H9 (cell line): ENCODE data around the gene HIRA. TPM values are rescaled to one million over a fixed set of nuclear protein-coding genes. Genes with fewer than 3 reads are reported as not detected.

Experiments
- DNase-seq: peaks from one replicate; pipeline ENCODE4 v3.0.0-alpha.2; 2017
- H2AFZ ChIP-seq: one replicate; pipeline ENCODE4 v1.6.1; 2013; ENCODE audit warnings: mild to moderate bottlenecking, low read length, control low read depth, moderate library complexity
- H2AK5ac ChIP-seq: 2 replicates; pipeline ENCODE4 v1.6.1; 2013; ENCODE audit warnings: low read length, control low read depth, mixed read lengths; ENCODE audit not compliant: insufficient read length
- H2BK120ac ChIP-seq: one replicate; pipeline ENCODE4 v1.6.1; 2013; ENCODE audit warnings: low read depth, mild to moderate bottlenecking, low read length, control low read depth, inconsistent platforms; ENCODE audit not compliant: poor library complexity, severe bottlenecking
- H2BK12ac ChIP-seq: 2 replicates; pipeline ENCODE4 v1.6.1; 2013; ENCODE audit warnings: low read length, control low read depth, mixed read lengths, low read depth; ENCODE audit not compliant: insufficient read length
- H2BK15ac ChIP-seq: 2 replicates; pipeline ENCODE4 v1.6.1; 2013; ENCODE audit warnings: low read depth, low read length, control low read depth
- H2BK20ac ChIP-seq: one replicate; pipeline ENCODE4 v1.6.1; 2013; ENCODE audit warnings: low read depth, mild to moderate bottlenecking, low read length, control low read depth, inconsistent platforms; ENCODE audit not compliant: poor library complexity, severe bottlenecking
- H2BK5ac ChIP-seq: 2 replicates; pipeline ENCODE4 v1.6.1; 2013; ENCODE audit warnings: low read length, control low read depth, mixed read lengths; ENCODE audit not compliant: insufficient read length
- H3K14ac ChIP-seq: 2 replicates; pipeline ENCODE4 v1.6.1; 2013; ENCODE audit warnings: low read length, control low read depth; ENCODE audit not compliant: insufficient read depth
- H3K18ac ChIP-seq: 2 replicates; pipeline ENCODE4 v1.6.1; 2013; ENCODE audit warnings: low read depth, mild to moderate bottlenecking, mixed read lengths, low read length, control low read depth; ENCODE audit not compliant: insufficient read length
- H3K23ac ChIP-seq: 2 replicates; pipeline ENCODE4 v1.6.1; 2013; ENCODE audit warnings: low read length, control low read depth, mixed read lengths, low read depth; ENCODE audit not compliant: insufficient read length
- H3K23me2 ChIP-seq: 2 replicates; pipeline ENCODE4 v1.6.1; 2013; ENCODE audit warnings: low read depth, mild to moderate bottlenecking, mixed read lengths, low read length, control low read depth; ENCODE audit not compliant: insufficient read length, poor library complexity, severe bottlenecking
- H3K27ac ChIP-seq: 2 replicates; pipeline ENCODE4 v1.5.1; 2013; ENCODE audit warnings: low read length, control low read depth, mixed read lengths, low read depth; ENCODE audit not compliant: insufficient read length
- H3K27me3 ChIP-seq: 2 replicates; pipeline ENCODE4 v1.6.1; 2013; ENCODE audit warnings: low read length, control low read depth, inconsistent platforms; ENCODE audit not compliant: insufficient read depth
- H3K4ac ChIP-seq: 2 replicates; pipeline ENCODE4 v1.6.1; 2013; ENCODE audit warnings: low read depth, mild to moderate bottlenecking, control low read depth, inconsistent platforms, low read length, moderate library complexity
- H3K4me1 ChIP-seq: 2 replicates; pipeline ENCODE4 v1.6.1; 2013; ENCODE audit warnings: low read length, control low read depth, inconsistent platforms; ENCODE audit not compliant: insufficient read depth
- H3K4me2 ChIP-seq: 2 replicates; pipeline ENCODE4 v1.6.1; 2013; ENCODE audit warnings: low read length, control low read depth, mixed read lengths; ENCODE audit not compliant: insufficient read length, insufficient read depth
- H3K56ac ChIP-seq: 2 replicates; pipeline ENCODE4 v1.6.1; 2013; ENCODE audit warnings: low read depth, mild to moderate bottlenecking, mixed read lengths, low read length, control low read depth; ENCODE audit not compliant: insufficient read length
- H3K79me1 ChIP-seq: 2 replicates; pipeline ENCODE4 v1.6.1; 2013; ENCODE audit warnings: low read depth, mild to moderate bottlenecking, moderate library complexity, low read length, control low read depth, inconsistent platforms; ENCODE audit not compliant: insufficient read depth, poor library complexity, severe bottlenecking
- H3K79me2 ChIP-seq: 2 replicates; pipeline ENCODE4 v1.6.1; 2013; ENCODE audit warnings: low read length, control low read depth, inconsistent platforms; ENCODE audit not compliant: insufficient read depth
- H3K9ac ChIP-seq: 2 replicates; pipeline ENCODE4 v1.6.1; 2013; ENCODE audit warnings: low read length, control low read depth, mixed read lengths; ENCODE audit not compliant: insufficient read length; ENCODE audit errors: extremely low read depth
- H3K9me3 ChIP-seq: one replicate; pipeline ENCODE4 v1.6.1; 2013; ENCODE audit warnings: low read depth, low read length, inconsistent platforms; ENCODE audit not compliant: control insufficient read depth
- H3T11ph ChIP-seq: one replicate; pipeline ENCODE4 v1.6.1; 2013; ENCODE audit warnings: mild to moderate bottlenecking, low read length, control low read depth, inconsistent platforms
- H4K20me1 ChIP-seq: one replicate; pipeline ENCODE4 v1.6.1; 2013; ENCODE audit not compliant: control insufficient read depth, insufficient read length, insufficient read depth
- H4K5ac ChIP-seq: 2 replicates; pipeline ENCODE4 v1.6.1; 2013; ENCODE audit warnings: low read depth, mild to moderate bottlenecking, mixed read lengths, low read length, control low read depth; ENCODE audit not compliant: insufficient read length
- H4K8ac ChIP-seq: replicated peaks from 2 replicates; pipeline ENCODE4 v1.6.1; 2013; ENCODE audit warnings: low read length, control low read depth, mixed read lengths, low read depth; ENCODE audit not compliant: insufficient read length
- H4K91ac ChIP-seq: 2 replicates; pipeline ENCODE4 v1.6.1; 2013; ENCODE audit warnings: low read depth, mild to moderate bottlenecking, moderate library complexity, mixed read lengths, low read length, control low read depth; ENCODE audit not compliant: insufficient read length
- H3K27ac Mint-ChIP-seq, 3 experiments: 2 replicates in 2 of 3; 3 replicates in 1 of 3; pipeline ENCODE4 v1.8.0; 2020 to 2021; ENCODE audit warnings: mixed read lengths in 3 of 3, mild to moderate bottlenecking in 1 of 3, moderate library complexity in 1 of 3
- H3K27me3 Mint-ChIP-seq: 2 replicates; pipeline ENCODE4 v1.8.0; 2021; ENCODE audit warnings: low read depth, mild to moderate bottlenecking, moderate library complexity, mixed read lengths
- H3K36me3 Mint-ChIP-seq, 3 experiments: 2 replicates in 2 of 3; 3 replicates in 1 of 3; pipeline ENCODE4 v1.8.0; 2020 to 2021; ENCODE audit warnings: low read depth in 3 of 3, mixed read lengths in 3 of 3; ENCODE audit not compliant: insufficient read depth in 1 of 3
- H3K4me1 Mint-ChIP-seq, 2 experiments: 2 replicates each; pipeline ENCODE4 v1.8.0; 2020; ENCODE audit warnings: mixed read lengths in 2 of 2
- H3K4me3 Mint-ChIP-seq, 2 experiments: 2 replicates in 1 of 2; 3 replicates in 1 of 2; pipeline ENCODE4 v1.8.0; 2020 to 2021; ENCODE audit warnings: mild to moderate bottlenecking in 2 of 2, mixed read lengths in 2 of 2, moderate library complexity in 1 of 2
- H3K9me3 Mint-ChIP-seq, 2 experiments: 2 replicates in 1 of 2; 3 replicates in 1 of 2; pipeline ENCODE4 v1.8.0; 2020; ENCODE audit warnings: mild to moderate bottlenecking in 2 of 2, mixed read lengths in 2 of 2, moderate library complexity in 1 of 2
- CTCF ChIP-seq: fragments of 200-600 bp; sonication (generic); conservative IDR thresholded peaks from 3 replicates; pipeline ENCODE4 v1.8.0; 2021; ENCODE audit warnings: antibody characterized with exemption, mild to moderate bottlenecking
- WGBS: extraction: QIAGEN DNeasy Blood & Tissue Kit; methylation state at CpG from one replicate; pipeline ENCODE4 v1.1.7; 2013; ENCODE audit warnings: missing lambda C conversion rate, low lambda C conversion rate, mixed read lengths; ENCODE audit not compliant: insufficient read length; ENCODE audit errors: extremely low coverage; 5-methylcytosine and 5-hydroxymethylcytosine counted together
- total RNA-seq: library from RNA; stranded (reverse); gene quantifications from 2 replicates; pipeline ENCODE4 v1.2.1, GENCODE V29; 2021

HIRA gene
- total RNA-seq, 1 experiment from 2014 or later = 51.9 TPM

- no peaks in the 10 kb centered on the region; the same call in 1 of the 2 replicates for H3K27me3 Mint-ChIP-seq
- Histone ChIP-seq H2BK15ac (no peak overlapping the region), H3K4me1 (peaks cover 3% of the 10 kb centered on the region), H3K4ac (no peak overlapping the region), H3K23ac (no peak overlapping the region), H2BK5ac (no peak overlapping the region), H2BK12ac (no peak overlapping the region), H3K9me3 (no peaks in the 10 kb centered on the region), H2BK20ac (no peak overlapping the region), H3K9ac (peak overlapping the region; percentile 96), H3T11ph (no peak overlapping the region), H4K20me1 (no peaks in the 10 kb centered on the region), H4K8ac (no peak overlapping the region), H3K4me2 (peak overlapping the region; percentile 75), H3K79me2 (peaks cover 20% of the 10 kb centered on the region; the same call in 1 of the 2 replicates), H3K27ac (no peak overlapping the region), H4K91ac (no peak overlapping the region), H2AK5ac (no peak overlapping the region), H3K18ac (no peak overlapping the region), H2AFZ (no peak overlapping the region), H3K14ac (no peak overlapping the region), H3K56ac (no peak overlapping the region), H3K23me2 (peaks cover 13% of the 10 kb centered on the region), H3K79me1 (peaks cover 3% of the 10 kb centered on the region), H2BK120ac (no peak overlapping the region), H4K5ac (no peak overlapping the region), H3K27me3 (no peaks in the 10 kb centered on the region)
- no peaks in the 10 kb centered on the region for H3K9me3 Mint-ChIP-seq
- peaks cover 20% of the 10 kb centered on the region in 2 experiments for H3K4me1 Mint-ChIP-seq
- no peak for TF ChIP-seq CTCF
- H3K36me3 Mint-ChIP-seq = peaks cover 11 to 33% (median 21%) of the 10 kb centered on the region in 3 experiments
- DNase-seq = no peak
- H3K27ac Mint-ChIP-seq = no peak overlapping the region
- peak overlapping the region; percentile 98 for H3K4me3 Mint-ChIP-seq
- WGBS = no CpG with 5 or more reads among the region's 5 CpGs
These were observed 46.0 kb upstream of the HIRA start for GRCh38 chr22:19477321-19478044.
